Motor neuron (in vitro differentiated cells): ENCODE measurements around the gene GEMIN5. TPM values are rescaled to one million over a fixed set of nuclear protein-coding genes. Genes with fewer than 3 reads are reported as not detected.
"Not testable (repeated sequence)": the region's sequence is repeated elsewhere in the genome, so short reads cannot be mapped to it uniquely, and the experiment has no call there.

ENCODE experiments used
- ATAC-seq, 8 experiments: fragments of 200-7000 bp; cut with Tn5 transposase; replicated peaks in 6 of 8; 2 replicates each; pipeline ENCODE4 v1.8.0; 2021; ENCODE audit warnings: mild to moderate bottlenecking in 8 of 8, moderate library complexity in 8 of 8
- H3K27ac ChIP-seq, 2 donors: fragments of 250-450 bp; sonication (Bioruptor Pico); 2 replicates each; pipeline ENCODE4 v1.9.0; 2021; ENCODE audit warnings: antibody characterized with exemption in 2 of 2, mild to moderate bottlenecking in 2 of 2, moderate library complexity in 1 of 2
- H3K4me1 ChIP-seq, 2 donors: fragments of 250-450 bp; sonication (Bioruptor Pico); replicated peaks in 1 of 2; 2 replicates each; pipeline ENCODE4 v1.6.1; 2021; ENCODE audit warnings: antibody characterized with exemption in 2 of 2, mild to moderate bottlenecking in 2 of 2, moderate library complexity in 1 of 2
- H3K4me3 ChIP-seq, 5 donors: fragments of 250-450 bp; sonication (Bioruptor Pico); 2 replicates each; pipeline ENCODE4 v1.9.0; 2021; ENCODE audit warnings: antibody characterized with exemption in 5 of 5, mild to moderate bottlenecking in 5 of 5, moderate library complexity in 4 of 5
- WGBS, 10 experiments: fragments of 450-650 bp; shearing (Covaris generic); methylation state at CpG; one replicate each; pipeline ENCODE4 v1.0.0; 2022; 5-methylcytosine and 5-hydroxymethylcytosine counted together
- in situ Hi-C, 9 experiments: fragments of 400-800 bp; cut with MboI; loops; one replicate each; pipeline ENCODE4 v1.15.0; 2021; ENCODE audit warnings: low sequenced_read_pairs in 9 of 9, low pct_unique_long_range_greater_than_20kb in 2 of 9; ENCODE audit not compliant: unreplicated experiment in 9 of 9
- total RNA-seq, 8 experiments: library from RNA; unstranded; fragments of 300-600 nt; gene quantifications; 2 replicates each; pipeline versions ENCODE4 v1.2.3 to v1.2.4, GENCODE V29; 2022

The GEMIN5 gene
- total RNA-seq, 8 experiments from 2014 or later, result 11.2 to 40.8 (median 16.5) TPM

- ATAC-seq, result peak in 1 of 8 experiments; percentile 61
- Histone ChIP-seq H3K4me3 (no peak overlapping the region), H3K27ac (no peak overlapping the region), H3K4me1 (no peaks in the 10 kb centered on the region)
- WGBS, 10 experiments, result 71 to 100% (median 93%) methylated on average over 3 of the region's 3 CpGs; no CpG with 5 or more reads in 3 of the 10 experiments
- in situ Hi-C loops, result no loop called here
Observed at GRCh38 chr5:154966874-154967273, 28.9 kb upstream of the GEMIN5 start.

GRCh38 chr5:154966081-154966841, 28.2 kb upstream of the GEMIN5 start:
- WGBS, 10 experiments, result 78 to 100% (median 97%) methylated on average over 1 to 7 of the region's 7 CpGs
- in situ Hi-C loops, result no loop called here

GRCh38 chr5:154962494-154962893, 24.5 kb upstream of the GEMIN5 start:
- Histone ChIP-seq H3K4me1 (no peaks in the 10 kb centered on the region), H3K4me3 (no peak overlapping the region), H3K27ac (no peak overlapping the region)
- ATAC-seq, result peak in 1 of 8 experiments; percentile 52
- in situ Hi-C loops, result no loop called here
- WGBS, 10 experiments, result 86 to 100% (median 100%) methylated on average over 1 of the region's 1 CpG; no CpG with 5 or more reads in 4 of the 10 experiments

More at GRCh38 chr5:154966081-154966841, 28.2 kb upstream of the GEMIN5 start:
- Histone ChIP-seq H3K4me3 (no peak overlapping the region), H3K27ac (no peak overlapping the region), H3K4me1 (no peaks in the 10 kb centered on the region)
- peak in 2 of 8 experiments; percentile 36 to 66 for ATAC-seq

- no peak for ATAC-seq
- Histone ChIP-seq H3K27ac (no peak overlapping the region), H3K4me3 (no peak overlapping the region), H3K4me1 (no peaks in the 10 kb centered on the region)
- in situ Hi-C loops, result no loop called here
Observed at GRCh38 chr5:154956712-154957111, 18.7 kb upstream of the GEMIN5 start.

- in situ Hi-C loops, result no loop called here
- no peaks in the 10 kb centered on the region for H3K4me1 ChIP-seq
- no peak overlapping the region for H3K27ac ChIP-seq
- ATAC-seq, result no peak
- WGBS, 10 experiments, result 0 to 90% (median 65%) methylated on average over 1 to 2 of the region's 2 CpGs; no CpG with 5 or more reads in 6 of the 10 experiments
- no peak overlapping the region for H3K4me3 ChIP-seq
Observed at GRCh38 chr5:154949781-154950180, 11.8 kb upstream of the GEMIN5 start.

- H3K4me3 ChIP-seq, result no peak overlapping the region
- ATAC-seq, result no peak
- WGBS, 10 experiments, result 93 to 100% (median 99%) methylated on average over 2 to 4 of the region's 4 CpGs
- no peaks in the 10 kb centered on the region for H3K4me1 ChIP-seq
- H3K27ac ChIP-seq, result no peak overlapping the region
- in situ Hi-C loops, result no loop called here
Observed at GRCh38 chr5:154948313-154948712, 10.3 kb upstream of the GEMIN5 start.

GRCh38 chr5:154947778-154948177, 9.8 kb upstream of the GEMIN5 start:
- Histone ChIP-seq H3K27ac (no peak overlapping the region), H3K4me3 (no peak overlapping the region), H3K4me1 (no peaks in the 10 kb centered on the region)
- ATAC-seq, result no peak
- 90 to 100% (median 97%) methylated on average over 4 to 6 of the region's 6 CpGs; no CpG with 5 or more reads in 2 of the 10 experiments for WGBS, 10 experiments
- in situ Hi-C loops, result no loop called here

GRCh38 chr5:154945695-154946301, 7.8 kb upstream of the GEMIN5 start:
- ATAC-seq, result no peak
- WGBS, 10 experiments, result 81 to 100% (median 94%) methylated on average over 1 to 2 of the region's 2 CpGs; no CpG with 5 or more reads in 4 of the 10 experiments
- in situ Hi-C loops, result no loop called here
- no peak overlapping the region for H3K27ac ChIP-seq
- no peak overlapping the region for H3K4me3 ChIP-seq
- H3K4me1 ChIP-seq, result peaks cover 7 to 8% of the 10 kb centered on the region in 2 donors

GRCh38 chr5:154944716-154945115, 6.7 kb upstream of the GEMIN5 start:
- H3K27ac ChIP-seq, result no peak overlapping the region
- peaks cover 8 to 11% of the 10 kb centered on the region in 2 donors for H3K4me1 ChIP-seq
- in situ Hi-C loops, result no loop called here
- no peak for ATAC-seq
- no peak overlapping the region for H3K4me3 ChIP-seq

GRCh38 chr5:154943527-154943926, 5.5 kb upstream of the GEMIN5 start:
- in situ Hi-C loops, result no loop called here
- ATAC-seq, result peak in 1 of 8 experiments; percentile 62
- Histone ChIP-seq H3K27ac (no peak overlapping the region), H3K4me1 (peaks cover 8 to 11% of the 10 kb centered on the region in 2 donors), H3K4me3 (no peak overlapping the region)
- WGBS, 10 experiments, result 61 to 100% (median 94%) methylated on average over 1 to 5 of the region's 5 CpGs; no CpG with 5 or more reads in 2 of the 10 experiments

- peak; percentile 38 to 73 (median 60) for ATAC-seq
- Histone ChIP-seq H3K27ac (peak within 1 kb of the TSS; percentile 73 to 87), H3K4me3 (peak within 1 kb of the TSS; percentile 51 to 94 (median 92)), H3K4me1 (peaks cover 19 to 21% of the 10 kb centered on the region in 2 donors)
- 1 to 10% (median 2%) methylated on average over 5 to 29 of the region's 40 CpGs for WGBS, 10 experiments
- in situ Hi-C loops, result no loop called here
Observed at GRCh38 chr5:154940772-154941620, 3.0 kb upstream of the GEMIN5 start, which contains the start of gene MRPL22. TSS of gene MRPL22 (plus strand) at chr5:154941073. CDS start at chr5:154941111, 38 bp downstream.

GRCh38 chr5:154940375-154940771, 2.4 kb upstream of the GEMIN5 start:
- Histone ChIP-seq H3K4me3 (peak overlapping the region; percentile 51 to 94 (median 92)), H3K4me1 (peaks cover 19 to 21% of the 10 kb centered on the region in 2 donors), H3K27ac (peak overlapping the region in 1 of 2 donors; percentile 87)
- in situ Hi-C loops, result no loop called here
- 64 to 100% (median 90%) methylated on average over 2 to 9 of the region's 9 CpGs; no CpG with 5 or more reads in 2 of the 10 experiments for WGBS, 10 experiments
- ATAC-seq, result no peak

- H3K4me1 ChIP-seq, result peaks cover 19 to 21% of the 10 kb centered on the region in 2 donors
- 17 to 100% (median 86%) methylated on average over 1 to 5 of the region's 5 CpGs; no CpG with 5 or more reads in 1 of the 10 experiments for WGBS, 10 experiments
- H3K4me3 ChIP-seq, ATAC-seq, H3K27ac ChIP-seq, in situ Hi-C loops: not testable (repeated sequence)
Observed at GRCh38 chr5:154939387-154939786, 1.4 kb upstream of the GEMIN5 start.
